ENCODE results near the gene AMT.

The AMT gene, protein sequence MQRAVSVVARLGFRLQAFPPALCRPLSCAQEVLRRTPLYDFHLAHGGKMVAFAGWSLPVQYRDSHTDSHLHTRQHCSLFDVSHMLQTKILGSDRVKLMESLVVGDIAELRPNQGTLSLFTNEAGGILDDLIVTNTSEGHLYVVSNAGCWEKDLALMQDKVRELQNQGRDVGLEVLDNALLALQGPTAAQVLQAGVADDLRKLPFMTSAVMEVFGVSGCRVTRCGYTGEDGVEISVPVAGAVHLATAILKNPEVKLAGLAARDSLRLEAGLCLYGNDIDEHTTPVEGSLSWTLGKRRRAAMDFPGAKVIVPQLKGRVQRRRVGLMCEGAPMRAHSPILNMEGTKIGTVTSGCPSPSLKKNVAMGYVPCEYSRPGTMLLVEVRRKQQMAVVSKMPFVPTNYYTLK

DNA sequence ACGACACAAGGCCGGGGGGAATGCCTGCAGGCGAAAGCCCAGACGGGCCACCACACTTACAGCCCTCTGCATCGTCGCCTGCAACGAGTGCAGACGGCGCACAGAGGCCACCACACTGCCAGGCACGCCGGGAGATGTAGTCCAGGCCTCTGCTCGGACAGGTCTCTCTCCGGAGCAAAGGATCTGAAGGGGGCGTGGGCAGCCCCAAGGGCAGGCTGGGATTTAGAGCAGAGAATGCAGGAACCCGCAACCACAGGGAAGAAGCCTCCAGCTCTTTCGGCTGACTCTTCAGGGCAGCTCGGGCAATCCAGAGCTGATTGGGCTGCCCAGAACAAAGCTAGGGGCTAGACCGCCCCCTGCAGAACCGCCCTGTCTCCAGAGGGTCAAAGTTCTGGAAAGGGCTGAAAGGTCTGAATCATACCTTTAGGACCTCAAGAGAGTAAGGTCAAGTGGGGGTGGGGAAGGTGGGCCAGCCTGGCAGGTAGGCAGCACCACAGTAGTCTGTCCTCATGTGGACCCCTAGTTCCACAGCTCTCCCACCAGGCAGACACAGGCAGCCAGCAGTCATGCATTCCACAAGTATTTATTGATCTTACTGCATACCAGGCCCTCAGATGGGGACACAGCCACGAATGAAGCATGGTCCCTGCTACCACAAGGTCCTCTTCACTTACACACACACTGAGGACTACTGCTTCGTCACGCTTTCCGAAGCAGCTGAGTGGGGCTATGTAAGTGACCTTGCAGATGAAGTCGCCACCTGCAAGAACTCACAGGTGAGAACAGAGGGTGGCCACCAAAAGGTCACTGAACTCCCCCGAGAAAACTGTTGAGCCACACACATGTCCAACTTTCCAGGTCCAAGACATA is at the start of gene AMT:
Gene AMT (minus strand): TSS at position 95 of the 870 bp plus-strand sequence. CDS start 23 bp downstream, at position 72.
- peaks cover 7% of the 10 kb centered on the region for H3K4me1 ChIP-seq (ENCODE audit: control insufficient read depth, low read depth, low read length)
- H3K9ac ChIP-seq (ENCODE audit: low read length), result peak within 1 kb of the TSS; percentile 57
- H3K27ac ChIP-seq (ENCODE audit: low read length), result peak within 1 kb of the TSS; percentile 18
- peak within 1 kb of the TSS; percentile 70 for H3K4me3 ChIP-seq (ENCODE audit: low read length)
- no peaks in the 10 kb centered on the region for H3K9me3 ChIP-seq (ENCODE audit: control insufficient read depth, low read depth, low read length)
- no peaks in the 10 kb centered on the region for H3K27me3 ChIP-seq (ENCODE audit: control insufficient read depth, insufficient read depth, low read length)
- no peaks in the 10 kb centered on the region for H3K36me3 ChIP-seq (ENCODE audit: control insufficient read depth, low read depth, low read length)

DNA sequence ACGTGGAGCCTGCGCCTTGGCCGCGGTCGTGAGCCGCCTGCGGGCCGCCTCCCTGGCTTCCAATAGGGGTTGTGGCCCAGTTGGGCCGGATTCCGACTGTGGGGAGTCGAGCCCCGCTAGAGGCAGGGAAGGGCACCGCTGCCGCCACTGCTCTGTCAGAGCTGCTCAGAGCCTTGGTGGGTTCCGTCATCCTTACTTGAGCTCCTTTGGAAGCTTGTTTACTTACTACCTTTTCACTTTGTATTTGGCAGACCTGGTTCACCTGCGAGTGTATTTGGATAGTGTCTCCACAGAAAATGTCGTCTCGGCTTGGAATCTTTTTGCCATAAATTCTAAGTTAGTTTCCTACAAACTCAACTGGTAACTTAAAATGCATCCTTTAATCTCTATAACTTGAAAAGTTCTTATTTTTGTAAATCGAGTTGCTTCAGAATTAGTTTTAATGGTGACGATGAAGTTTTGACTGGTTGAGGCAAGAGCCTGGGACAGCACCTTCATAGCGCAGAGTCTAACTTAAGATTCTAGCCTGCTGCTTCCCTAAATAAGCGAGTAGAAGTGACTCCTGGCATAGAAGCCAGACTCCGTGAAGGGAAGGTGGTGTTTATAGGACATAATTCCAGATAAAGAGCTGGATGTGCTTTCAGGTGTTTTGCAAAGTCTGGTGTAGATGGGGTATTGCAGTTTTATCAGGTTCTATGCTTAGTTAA is 48.6 kb upstream of the AMT start:
- H3K4me3 ChIP-seq (ENCODE audit: low read length), result peak overlapping the region; percentile 83
- peak overlapping the region; percentile 76 for H3K9ac ChIP-seq (ENCODE audit: low read length)
- no peaks in the 10 kb centered on the region for H3K36me3 ChIP-seq (ENCODE audit: control insufficient read depth, low read depth, low read length)
- H3K27ac ChIP-seq (ENCODE audit: low read length), result no peak overlapping the region
- no peaks in the 10 kb centered on the region for H3K27me3 ChIP-seq (ENCODE audit: control insufficient read depth, insufficient read depth, low read length)
- H3K9me3 ChIP-seq (ENCODE audit: control insufficient read depth, low read depth, low read length), result no peaks in the 10 kb centered on the region
- peaks cover 22% of the 10 kb centered on the region for H3K4me1 ChIP-seq (ENCODE audit: control insufficient read depth, low read depth, low read length)

DNA sequence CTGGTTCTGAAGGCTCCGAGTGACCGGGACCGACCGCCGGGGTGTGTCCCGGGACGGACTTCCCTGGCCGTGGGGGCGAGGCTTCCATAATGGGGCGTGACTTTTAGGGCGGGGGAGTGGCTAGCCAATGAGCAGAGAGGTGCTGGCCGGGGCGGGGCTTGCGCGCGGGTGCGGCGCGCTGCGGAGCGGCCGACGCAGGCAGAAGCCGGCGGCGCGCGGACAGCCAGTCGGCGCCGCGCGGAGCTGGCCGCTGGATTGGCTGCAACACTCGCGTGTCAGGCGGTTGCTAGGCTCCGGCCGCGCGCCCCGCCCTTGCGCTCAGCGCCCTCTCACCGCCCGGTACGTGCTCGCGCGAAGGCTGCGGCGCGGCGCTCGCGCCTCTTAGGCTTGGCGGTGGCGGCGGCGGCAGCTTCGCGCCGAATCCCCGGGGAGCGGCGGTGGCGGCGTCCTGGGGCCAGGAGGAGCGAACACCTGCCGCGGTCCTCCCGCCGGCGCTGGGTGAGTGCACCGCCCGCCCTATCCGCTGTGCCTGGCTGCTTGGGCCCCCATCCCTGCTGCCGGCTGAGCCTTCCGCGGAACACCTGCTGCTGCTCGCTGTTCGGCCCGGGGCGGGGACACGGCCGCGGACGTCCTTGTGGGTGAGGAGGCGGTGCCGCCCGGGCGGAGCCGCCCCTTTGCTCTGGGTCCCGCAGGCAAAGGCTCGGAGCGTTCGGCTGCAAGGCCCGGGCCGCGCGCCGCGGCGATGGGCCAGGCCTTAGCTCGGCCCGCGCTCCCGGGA is 47.9 kb upstream of the AMT start, which contains the start of gene DAG1:
Gene DAG1 (plus strand): TSS at position 332 of the 778 bp plus-strand sequence. CDS start 40,268 bp downstream, outside the sequence.
- peak within 1 kb of the TSS; percentile 97 for H3K27ac ChIP-seq (ENCODE audit: low read length)
- H3K4me3 ChIP-seq (ENCODE audit: low read length), result peak within 1 kb of the TSS; percentile 83
- H3K9ac ChIP-seq (ENCODE audit: low read length), result peak within 1 kb of the TSS; percentile 76
- H3K36me3 ChIP-seq (ENCODE audit: control insufficient read depth, low read depth, low read length), result no peaks in the 10 kb centered on the region
- H3K27me3 ChIP-seq (ENCODE audit: control insufficient read depth, insufficient read depth, low read length), result no peaks in the 10 kb centered on the region
- H3K4me1 ChIP-seq (ENCODE audit: control insufficient read depth, low read depth, low read length), result peaks cover 22% of the 10 kb centered on the region
- H3K9me3 ChIP-seq (ENCODE audit: control insufficient read depth, low read depth, low read length), result no peaks in the 10 kb centered on the region

DNA sequence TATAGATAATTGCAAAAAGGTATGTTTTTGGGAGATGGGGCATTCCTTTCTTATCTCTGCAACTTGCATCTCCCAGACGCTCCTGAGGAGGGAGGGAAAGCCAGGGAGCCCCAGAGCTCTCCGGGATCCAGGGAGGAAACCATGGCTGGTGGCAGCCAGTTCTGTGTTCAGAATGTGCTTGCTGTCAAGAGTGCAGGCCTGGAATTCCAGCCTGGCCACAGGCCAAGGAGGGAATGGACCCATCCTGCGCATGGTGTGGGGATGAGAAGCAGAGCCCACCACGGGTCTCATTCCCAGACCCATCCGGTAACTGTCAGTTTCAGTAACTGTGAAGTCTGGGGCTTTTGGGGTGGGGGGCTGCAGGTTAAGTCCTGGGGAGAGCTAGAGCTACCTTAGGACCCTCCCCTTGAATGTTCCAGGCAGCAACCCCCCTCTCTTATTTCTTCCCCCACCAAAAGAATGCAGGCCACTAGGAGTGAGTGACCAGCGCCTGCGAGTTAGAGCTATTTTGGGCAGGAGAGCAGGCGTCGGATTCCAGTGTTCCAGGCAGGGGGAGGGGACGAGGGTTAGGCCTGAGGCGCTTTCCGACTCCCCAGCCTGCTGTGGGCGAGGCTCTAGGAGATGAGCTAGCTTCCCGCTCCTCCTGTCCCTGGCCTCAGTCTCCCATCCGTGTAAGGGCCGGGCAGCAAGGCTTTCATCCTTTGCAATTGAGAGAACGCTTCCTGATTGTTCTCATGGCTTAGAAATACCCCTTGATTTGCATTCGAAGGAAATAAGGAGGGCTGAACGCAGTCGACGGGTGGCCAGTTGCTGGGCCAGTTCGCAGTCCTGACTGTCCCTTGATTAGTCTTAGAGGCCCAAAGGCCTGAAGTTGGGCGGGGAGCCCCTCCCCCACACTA is 47.0 kb upstream of the AMT start:
- Histone ChIP-seq H3K9me3 (ENCODE audit: control insufficient read depth, low read depth, low read length) (no peaks in the 10 kb centered on the region), H3K36me3 (ENCODE audit: control insufficient read depth, low read depth, low read length) (no peaks in the 10 kb centered on the region), H3K27ac (ENCODE audit: low read length) (peak overlapping the region; percentile 97), H3K4me3 (ENCODE audit: low read length) (peak overlapping the region; percentile 83), H3K27me3 (ENCODE audit: control insufficient read depth, insufficient read depth, low read length) (no peaks in the 10 kb centered on the region), H3K9ac (ENCODE audit: low read length) (peak overlapping the region; percentile 73), H3K4me1 (ENCODE audit: control insufficient read depth, low read depth, low read length) (peaks cover 22% of the 10 kb centered on the region)

DNA sequence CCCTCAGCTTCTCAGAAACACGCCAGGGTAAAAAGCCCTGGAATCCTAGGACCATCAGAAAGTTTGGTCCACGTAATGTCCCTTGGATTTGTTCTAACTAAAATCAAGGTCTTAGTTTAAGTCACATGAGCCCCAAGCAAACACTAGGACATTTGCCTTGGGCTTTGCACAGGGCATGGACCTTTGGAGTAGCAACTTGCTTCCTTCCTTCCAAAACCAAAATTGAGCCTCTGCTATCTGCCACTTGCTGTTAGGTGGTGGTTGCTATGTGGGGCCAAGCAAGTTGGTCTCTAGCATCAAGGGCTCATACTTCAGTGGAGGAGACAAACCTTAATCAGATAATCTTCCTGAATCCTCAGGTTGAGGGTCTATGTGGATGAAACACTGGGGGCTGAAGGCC is 43.8 kb upstream of the AMT start:
- Histone ChIP-seq H3K27me3 (ENCODE audit: control insufficient read depth, insufficient read depth, low read length) (no peaks in the 10 kb centered on the region), H3K9me3 (ENCODE audit: control insufficient read depth, low read depth, low read length) (no peaks in the 10 kb centered on the region), H3K27ac (ENCODE audit: low read length) (no peak overlapping the region), H3K4me1 (ENCODE audit: control insufficient read depth, low read depth, low read length) (peaks cover 24% of the 10 kb centered on the region), H3K4me3 (ENCODE audit: low read length) (no peak overlapping the region), H3K9ac (ENCODE audit: low read length) (no peak overlapping the region), H3K36me3 (ENCODE audit: control insufficient read depth, low read depth, low read length) (no peaks in the 10 kb centered on the region)

DNA sequence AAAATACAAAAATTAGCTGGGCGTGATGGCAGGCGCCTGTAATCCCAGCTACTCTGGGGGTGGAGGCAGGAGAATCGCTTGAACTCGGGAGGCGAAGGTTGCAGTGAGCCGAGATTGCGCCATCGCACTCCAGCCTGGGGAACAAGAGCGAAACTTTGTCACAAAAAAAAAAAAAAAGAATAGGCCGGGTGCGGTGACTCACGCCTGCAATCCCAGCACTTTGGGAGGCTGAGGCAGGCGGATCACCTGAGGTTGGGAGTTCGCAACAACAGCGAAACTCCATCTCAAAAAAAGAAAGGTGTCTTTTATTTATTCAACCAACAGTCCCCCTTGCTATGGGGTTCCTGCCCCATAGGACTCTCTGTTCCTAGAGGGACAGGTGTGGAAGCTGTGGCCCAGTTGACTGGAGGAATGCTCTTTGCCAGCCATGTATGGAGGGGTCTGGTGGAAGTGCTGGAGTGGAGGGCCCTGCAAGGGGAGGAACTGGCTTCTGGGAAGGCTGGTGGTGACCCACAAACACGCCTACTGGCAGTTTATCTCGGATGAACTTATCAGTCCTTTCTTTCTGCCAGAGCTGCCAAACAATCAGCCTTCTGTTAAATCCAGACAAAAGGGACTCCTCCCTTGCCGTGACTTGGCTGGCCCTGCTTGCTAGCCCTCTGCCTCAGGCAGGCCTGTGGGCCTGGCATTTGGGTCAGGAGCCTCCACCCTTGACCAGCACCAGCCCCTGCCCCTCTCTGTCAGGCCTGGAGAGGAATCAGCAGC is 43.2 kb upstream of the AMT start:
- Histone ChIP-seq H3K4me1 (ENCODE audit: control insufficient read depth, low read depth, low read length) (peaks cover 28% of the 10 kb centered on the region), H3K9me3 (ENCODE audit: control insufficient read depth, low read depth, low read length) (no peaks in the 10 kb centered on the region), H3K4me3 (ENCODE audit: low read length) (no peak overlapping the region), H3K27me3 (ENCODE audit: control insufficient read depth, insufficient read depth, low read length) (no peaks in the 10 kb centered on the region), H3K27ac (ENCODE audit: low read length) (no peak overlapping the region), H3K9ac (ENCODE audit: low read length) (no peak overlapping the region), H3K36me3 (ENCODE audit: control insufficient read depth, low read depth, low read length) (no peaks in the 10 kb centered on the region)

DNA sequence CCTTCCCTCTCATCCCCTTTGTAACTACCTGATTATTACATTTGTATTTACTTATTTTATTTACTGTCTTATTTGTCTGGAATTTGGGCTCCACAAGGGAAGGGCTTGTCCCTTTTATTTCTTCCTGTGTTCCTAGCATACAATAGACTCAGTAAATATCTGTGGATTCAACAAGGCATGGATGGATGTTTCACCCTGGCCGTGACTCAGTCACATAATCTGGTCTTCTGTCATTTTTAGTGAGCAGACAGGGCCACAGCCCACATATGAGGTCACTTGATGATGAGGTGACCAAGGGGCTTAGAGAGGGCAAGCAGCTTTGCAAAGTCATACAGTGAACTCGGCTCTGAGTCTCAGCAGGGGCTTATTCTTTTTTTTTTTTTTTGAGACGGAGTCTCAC is 39.9 kb upstream of the AMT start:
- H3K4me3 ChIP-seq (ENCODE audit: low read length), result no peak overlapping the region
- no peaks in the 10 kb centered on the region for H3K27me3 ChIP-seq (ENCODE audit: control insufficient read depth, insufficient read depth, low read length)
- H3K9me3 ChIP-seq (ENCODE audit: control insufficient read depth, low read depth, low read length), result no peaks in the 10 kb centered on the region
- H3K9ac ChIP-seq (ENCODE audit: low read length), result peak overlapping the region; percentile 37
- peaks cover 38% of the 10 kb centered on the region for H3K4me1 ChIP-seq (ENCODE audit: control insufficient read depth, low read depth, low read length)
- no peaks in the 10 kb centered on the region for H3K36me3 ChIP-seq (ENCODE audit: control insufficient read depth, low read depth, low read length)
- H3K27ac ChIP-seq (ENCODE audit: low read length), result peak overlapping the region; percentile 19

DNA sequence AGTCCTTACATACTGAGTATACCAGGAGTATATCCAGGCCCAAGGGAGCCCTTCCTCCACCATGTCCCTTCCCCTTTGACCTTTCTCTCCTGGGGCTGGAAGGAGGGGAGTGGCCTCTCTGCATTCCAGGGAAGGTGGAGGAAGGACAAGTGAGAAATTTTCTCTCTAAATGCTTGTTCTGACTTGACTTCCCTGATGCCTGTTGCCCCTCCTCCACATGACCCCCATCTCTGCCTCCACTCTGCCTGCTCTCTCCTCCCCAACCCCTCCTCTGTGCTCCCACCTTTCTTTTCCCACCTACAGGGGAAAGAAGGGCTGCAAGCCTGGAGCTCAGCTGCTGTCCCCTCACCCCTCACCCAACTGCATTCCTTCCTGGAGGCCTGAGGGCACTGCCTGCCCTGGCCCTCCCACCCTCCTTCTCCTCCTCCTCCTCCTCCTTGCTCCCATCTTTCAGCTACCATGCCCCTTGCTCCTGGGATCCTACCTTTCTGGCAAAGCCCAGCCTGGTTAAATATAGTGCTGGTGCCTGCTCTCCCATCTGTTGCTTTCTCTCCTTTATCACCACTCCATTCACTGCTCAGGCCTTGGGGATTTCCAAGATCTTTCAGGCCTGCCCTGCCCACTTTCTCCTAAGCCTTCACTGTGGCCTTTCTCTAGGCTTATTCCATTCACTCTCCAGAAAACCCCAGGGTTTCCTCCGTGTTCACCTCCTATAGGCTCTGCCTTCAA is 39.3 kb upstream of the AMT start:
- Histone ChIP-seq H3K9ac (ENCODE audit: low read length) (peak overlapping the region; percentile 37), H3K9me3 (ENCODE audit: control insufficient read depth, low read depth, low read length) (no peaks in the 10 kb centered on the region), H3K27ac (ENCODE audit: low read length) (peak overlapping the region; percentile 19), H3K4me3 (ENCODE audit: low read length) (peak overlapping the region; percentile 2), H3K4me1 (ENCODE audit: control insufficient read depth, low read depth, low read length) (peaks cover 38% of the 10 kb centered on the region), H3K36me3 (ENCODE audit: control insufficient read depth, low read depth, low read length) (no peaks in the 10 kb centered on the region), H3K27me3 (ENCODE audit: control insufficient read depth, insufficient read depth, low read length) (no peaks in the 10 kb centered on the region)

DNA sequence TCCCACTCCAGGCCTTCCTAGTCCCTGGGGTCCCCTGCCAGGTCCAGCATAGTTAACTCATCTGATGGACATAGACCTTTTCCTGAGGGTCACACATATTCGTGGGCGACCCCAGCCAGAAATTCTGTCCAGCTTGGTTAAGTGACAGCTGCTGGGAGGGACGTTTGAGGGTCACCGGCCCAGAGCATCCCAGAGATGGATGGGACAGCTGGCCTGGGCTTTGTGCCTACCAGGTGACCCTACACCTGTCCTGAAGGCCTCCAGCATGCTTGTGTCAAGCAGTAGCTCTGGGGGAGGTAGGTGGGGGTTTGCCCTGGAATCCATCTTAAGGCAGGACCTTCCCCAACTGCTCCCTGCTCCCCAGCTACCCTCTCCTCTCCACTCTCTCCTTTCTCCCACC is 38.7 kb upstream of the AMT start:
- H3K4me3 ChIP-seq (ENCODE audit: low read length), result peak overlapping the region; percentile 2
- no peaks in the 10 kb centered on the region for H3K36me3 ChIP-seq (ENCODE audit: control insufficient read depth, low read depth, low read length)
- no peaks in the 10 kb centered on the region for H3K27me3 ChIP-seq (ENCODE audit: control insufficient read depth, insufficient read depth, low read length)
- H3K4me1 ChIP-seq (ENCODE audit: control insufficient read depth, low read depth, low read length), result peaks cover 38% of the 10 kb centered on the region
- H3K27ac ChIP-seq (ENCODE audit: low read length), result peak overlapping the region; percentile 19
- H3K9ac ChIP-seq (ENCODE audit: low read length), result peak overlapping the region; percentile 19
- no peaks in the 10 kb centered on the region for H3K9me3 ChIP-seq (ENCODE audit: control insufficient read depth, low read depth, low read length)
